ENCODE data around the gene LIME1. TPM values are rescaled to one million over a fixed set of nuclear protein-coding genes. Genes with fewer than 3 reads are reported as not detected.
A peak's percentile ranks its signal among the peaks of the same experiment; 100 is the strongest.

LIME1 gene
- total RNA-seq, 2 donors from 2014 or later, result 9.8 to 24.8 TPM

- peaks cover 13% of the 10 kb centered on the region for H3K36me3 Mint-ChIP-seq (ENCODE audit: low read depth)
- peak overlapping the region; percentile 49 for H3K27ac Mint-ChIP-seq
- peak; percentile 20 for ATAC-seq (replicated peaks)
- H3K9me3 Mint-ChIP-seq, result no peaks in the 10 kb centered on the region
- H3K4me1 Mint-ChIP-seq, result peaks cover 13% of the 10 kb centered on the region
- H3K27me3 Mint-ChIP-seq, result no peaks in the 10 kb centered on the region
- peak overlapping the region; percentile 66 for H3K4me3 Mint-ChIP-seq
Observed at GRCh38 chr20:63736893-63737694, 630 bp downstream of the LIME1 start.

GRCh38 chr20:63737695-63737944 lies 1.2 kb downstream of the LIME1 start:
- Mint-ChIP-seq H3K27me3 (no peaks in the 10 kb centered on the region), H3K27ac (no peak overlapping the region), H3K36me3 (ENCODE audit: low read depth) (peaks cover 13% of the 10 kb centered on the region), H3K4me1 (peaks cover 13% of the 10 kb centered on the region), H3K4me3 (no peak overlapping the region), H3K9me3 (no peaks in the 10 kb centered on the region)
- no peak for ATAC-seq (replicated peaks)

GRCh38 chr20:63737945-63738686 lies 1.7 kb downstream of the LIME1 start:
- Mint-ChIP-seq H3K4me1 (peaks cover 13% of the 10 kb centered on the region), H3K27ac (no peak overlapping the region), H3K4me3 (peak overlapping the region; percentile 37), H3K9me3 (no peaks in the 10 kb centered on the region), H3K36me3 (ENCODE audit: low read depth) (peaks cover 13% of the 10 kb centered on the region), H3K27me3 (no peaks in the 10 kb centered on the region)
- no peak for ATAC-seq (replicated peaks)

- Mint-ChIP-seq H3K27me3 (no peaks in the 10 kb centered on the region), H3K36me3 (ENCODE audit: low read depth) (peaks cover 10% of the 10 kb centered on the region), H3K4me3 (peak overlapping the region; percentile 37), H3K9me3 (no peaks in the 10 kb centered on the region), H3K27ac (no peak overlapping the region), H3K4me1 (peaks cover 10% of the 10 kb centered on the region)
- peak; percentile 7 for ATAC-seq (replicated peaks)
Observed at GRCh38 chr20:63738687-63739129, 2.2 kb downstream of the LIME1 start.

GRCh38 chr20:63739130-63740069 lies 2.9 kb downstream of the LIME1 start, which contains the start of gene SLC2A4RG:
SLC2A4RG (plus strand) TSS chr20:63739776; CDS start chr20:63739913, 137 bp downstream.
- H3K27me3 Mint-ChIP-seq, result no peaks in the 10 kb centered on the region
- no peaks in the 10 kb centered on the region for H3K9me3 Mint-ChIP-seq
- H3K36me3 Mint-ChIP-seq (ENCODE audit: low read depth), result peaks cover 6% of the 10 kb centered on the region
- H3K4me3 Mint-ChIP-seq, result peak within 1 kb of the TSS; percentile 37
- H3K27ac Mint-ChIP-seq, result no peak within 1 kb of the TSS
- peaks cover 5% of the 10 kb centered on the region for H3K4me1 Mint-ChIP-seq
- peak; percentile 78 for ATAC-seq (replicated peaks)

- H3K4me1 Mint-ChIP-seq, result peaks cover 5% of the 10 kb centered on the region
- no peak overlapping the region for H3K4me3 Mint-ChIP-seq
- peak; percentile 22 for ATAC-seq (replicated peaks)
- peaks cover 6% of the 10 kb centered on the region for H3K36me3 Mint-ChIP-seq (ENCODE audit: low read depth)
- H3K9me3 Mint-ChIP-seq, result no peaks in the 10 kb centered on the region
- H3K27ac Mint-ChIP-seq, result no peak overlapping the region
- H3K27me3 Mint-ChIP-seq, result no peaks in the 10 kb centered on the region
Observed at GRCh38 chr20:63740070-63740626, 3.7 kb downstream of the LIME1 start.

GRCh38 chr20:63740627-63741353 lies 4.3 kb downstream of the LIME1 start:
- H3K4me1 Mint-ChIP-seq, result peaks cover 5% of the 10 kb centered on the region
- no peaks in the 10 kb centered on the region for H3K27me3 Mint-ChIP-seq
- no peaks in the 10 kb centered on the region for H3K9me3 Mint-ChIP-seq
- peak; percentile 1 for ATAC-seq (replicated peaks)
- peaks cover 5% of the 10 kb centered on the region for H3K36me3 Mint-ChIP-seq (ENCODE audit: low read depth)
- peak overlapping the region; percentile 34 for H3K4me3 Mint-ChIP-seq
- H3K27ac Mint-ChIP-seq, result no peak overlapping the region

GRCh38 chr20:63741354-63741675 lies 4.9 kb downstream of the LIME1 start:
- Mint-ChIP-seq H3K36me3 (ENCODE audit: low read depth) (no peaks in the 10 kb centered on the region), H3K27me3 (no peaks in the 10 kb centered on the region), H3K27ac (no peak overlapping the region), H3K4me1 (no peaks in the 10 kb centered on the region), H3K4me3 (peak overlapping the region; percentile 34), H3K9me3 (no peaks in the 10 kb centered on the region)
- no peak for ATAC-seq (replicated peaks)

GRCh38 chr20:63741676-63742380 lies 5.4 kb downstream of the LIME1 start:
- Mint-ChIP-seq H3K36me3 (ENCODE audit: low read depth) (no peaks in the 10 kb centered on the region), H3K4me3 (peak overlapping the region; percentile 34), H3K4me1 (no peaks in the 10 kb centered on the region), H3K9me3 (no peaks in the 10 kb centered on the region), H3K27me3 (no peaks in the 10 kb centered on the region), H3K27ac (no peak overlapping the region)
- no peak for ATAC-seq (replicated peaks)

GRCh38 chr20:63742381-63743024 lies 6.0 kb downstream of the LIME1 start:
- Mint-ChIP-seq H3K27me3 (no peaks in the 10 kb centered on the region), H3K9me3 (no peaks in the 10 kb centered on the region), H3K36me3 (ENCODE audit: low read depth) (no peaks in the 10 kb centered on the region), H3K4me3 (no peak overlapping the region), H3K4me1 (no peaks in the 10 kb centered on the region), H3K27ac (no peak overlapping the region)
- no peak for ATAC-seq (replicated peaks)

- H3K4me1 Mint-ChIP-seq, result no peaks in the 10 kb centered on the region
- no peak overlapping the region for H3K4me3 Mint-ChIP-seq
- no peak for ATAC-seq (replicated peaks)
- H3K36me3 Mint-ChIP-seq (ENCODE audit: low read depth), result no peaks in the 10 kb centered on the region
- no peaks in the 10 kb centered on the region for H3K9me3 Mint-ChIP-seq
- H3K27me3 Mint-ChIP-seq, result no peaks in the 10 kb centered on the region
- H3K27ac Mint-ChIP-seq, result no peak overlapping the region
Observed at GRCh38 chr20:63743210-63743970, 6.9 kb downstream of the LIME1 start.

- ATAC-seq (replicated peaks), result no peak
- Mint-ChIP-seq H3K9me3 (no peaks in the 10 kb centered on the region), H3K27ac (no peak overlapping the region), H3K4me3 (no peak overlapping the region), H3K27me3 (no peaks in the 10 kb centered on the region), H3K36me3 (ENCODE audit: low read depth) (no peaks in the 10 kb centered on the region), H3K4me1 (no peaks in the 10 kb centered on the region)
Observed at GRCh38 chr20:63744158-63744557, 7.7 kb downstream of the LIME1 start.
